GM19328 (cell line): ENCODE data around the gene DHH.
A peak's percentile ranks its signal among the peaks of the same experiment; 100 is the strongest.

Source experiments
- ATAC-seq: cut with Tn5 transposase; IDR thresholded peaks from one replicate; pipeline ENCODE4 v1.9.1; 2021; ENCODE audit warnings: mild to moderate bottlenecking, moderate library complexity; ENCODE audit not compliant: unreplicated experiment

Gene DHH

GRCh38 chr12:49109641-49110463 is 15.3 kb upstream of the DHH start:
- ATAC-seq, result no peak

DNA sequence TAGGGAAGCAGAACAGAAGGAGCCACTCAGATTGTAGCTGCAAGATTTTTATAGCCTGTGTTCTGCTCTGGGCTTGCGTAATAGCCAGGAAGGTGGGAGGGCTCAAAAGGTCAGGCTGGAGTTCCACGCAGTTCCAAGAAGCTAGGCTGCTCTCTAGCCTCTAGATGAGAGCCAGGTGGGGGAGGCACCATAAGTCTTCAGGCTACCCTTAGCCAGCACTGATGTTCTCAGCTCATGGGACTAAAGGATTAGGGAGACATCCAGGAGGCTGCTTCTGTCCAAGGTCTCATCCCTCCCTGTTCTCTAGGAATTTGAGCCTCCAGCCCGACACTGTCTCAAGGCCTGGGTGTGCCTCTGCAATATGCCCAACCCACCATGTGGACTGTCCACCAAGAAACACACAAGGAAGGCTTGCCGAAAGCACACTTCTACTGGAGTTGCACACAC is 14.4 kb upstream of the DHH start:
- no peak for ATAC-seq

DNA sequence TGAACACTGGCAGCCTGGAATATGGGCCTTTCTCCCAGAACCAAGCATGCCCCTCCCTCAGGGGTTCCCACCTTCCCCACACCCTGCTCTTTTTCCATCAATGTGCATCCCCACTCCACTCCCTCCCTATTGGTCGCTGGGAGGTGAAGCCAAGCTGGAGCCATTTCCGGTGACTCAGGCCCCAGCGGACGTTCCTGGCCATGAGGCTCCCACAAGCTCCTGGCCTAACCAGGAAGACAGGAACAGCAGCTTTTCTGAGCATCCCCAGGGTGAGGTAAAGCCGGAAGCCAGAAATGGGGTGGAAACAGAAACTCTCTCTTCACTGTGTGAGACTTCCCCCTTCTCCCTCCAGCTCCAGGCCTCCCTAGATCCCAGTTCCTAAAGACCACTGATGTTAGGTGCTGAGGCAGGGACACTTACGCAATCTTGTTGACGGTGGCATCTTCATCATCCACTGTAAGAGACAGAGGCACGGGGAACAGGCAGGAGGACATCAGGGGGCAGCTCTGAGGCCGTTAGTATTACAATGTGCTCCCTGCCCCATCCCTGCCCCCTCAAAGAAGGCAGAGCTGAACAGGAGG is 11.0 kb upstream of the DHH start:
- no peak for ATAC-seq

DNA sequence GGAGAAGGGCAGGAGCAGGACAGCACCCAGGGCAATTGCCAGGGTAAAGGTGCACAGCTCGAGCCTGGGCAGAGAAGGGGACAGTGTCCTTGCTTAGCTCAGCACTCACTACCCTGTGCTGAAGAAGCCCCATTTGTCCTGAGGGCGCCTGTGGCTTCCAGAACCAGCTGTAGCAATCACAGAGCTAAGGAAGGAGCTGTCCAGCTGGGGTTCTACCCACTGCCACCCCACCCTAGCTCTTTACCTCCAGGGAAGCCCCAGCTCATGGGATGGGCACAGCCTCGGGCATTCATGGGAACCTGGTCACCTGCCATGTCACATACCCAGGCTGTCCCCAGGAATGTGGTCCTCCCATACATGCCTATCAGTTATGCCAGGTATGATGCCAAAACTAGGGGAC is 10.2 kb upstream of the DHH start:
- no peak for ATAC-seq

DNA sequence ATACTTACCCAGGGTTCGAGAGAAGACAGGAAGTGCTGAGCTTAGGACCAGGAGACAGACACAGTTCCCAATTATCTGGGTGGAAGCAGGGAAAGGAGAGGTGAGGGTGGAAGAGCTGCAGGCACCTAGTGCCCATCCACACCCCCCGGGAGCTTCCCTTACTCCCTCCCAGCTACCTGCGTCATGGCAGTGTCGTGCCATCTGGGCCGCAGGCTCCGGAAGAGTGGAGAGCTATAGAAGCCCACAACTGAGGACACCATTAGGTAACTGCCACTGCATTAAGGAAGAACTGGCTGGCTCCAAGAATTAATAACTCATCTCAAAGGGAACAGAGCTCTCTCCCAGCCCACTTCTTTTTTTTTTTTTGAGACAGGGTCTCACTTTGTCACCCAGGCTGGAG is 5.8 kb upstream of the DHH start:
- ATAC-seq, result no peak

DNA sequence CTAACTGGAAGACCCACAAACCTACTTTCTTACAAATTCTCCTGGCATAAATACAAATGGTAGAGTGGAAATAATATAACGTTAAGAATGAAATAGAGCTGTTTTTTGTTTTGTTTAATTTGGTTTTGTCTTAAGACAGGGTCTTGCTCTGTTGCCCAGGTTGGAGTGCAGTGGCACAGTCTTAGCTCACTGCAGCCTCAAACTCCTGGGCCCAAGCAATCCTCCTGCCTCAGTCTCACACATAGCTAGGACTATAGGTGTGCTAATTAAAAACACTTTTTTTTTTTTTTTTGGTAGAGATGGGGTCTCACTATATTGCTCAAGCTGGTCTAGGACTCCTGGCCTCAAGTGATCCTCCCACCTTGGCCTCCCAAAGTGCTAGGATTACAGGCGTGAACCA is 4.1 kb upstream of the DHH start:
- ATAC-seq, result no peak

- no peak for ATAC-seq
Measured at GRCh38 chr12:49098035-49098451, 3.4 kb upstream of the DHH start.

- no peak for ATAC-seq
Measured at GRCh38 chr12:49097381-49097780, 2.8 kb upstream of the DHH start.

DNA sequence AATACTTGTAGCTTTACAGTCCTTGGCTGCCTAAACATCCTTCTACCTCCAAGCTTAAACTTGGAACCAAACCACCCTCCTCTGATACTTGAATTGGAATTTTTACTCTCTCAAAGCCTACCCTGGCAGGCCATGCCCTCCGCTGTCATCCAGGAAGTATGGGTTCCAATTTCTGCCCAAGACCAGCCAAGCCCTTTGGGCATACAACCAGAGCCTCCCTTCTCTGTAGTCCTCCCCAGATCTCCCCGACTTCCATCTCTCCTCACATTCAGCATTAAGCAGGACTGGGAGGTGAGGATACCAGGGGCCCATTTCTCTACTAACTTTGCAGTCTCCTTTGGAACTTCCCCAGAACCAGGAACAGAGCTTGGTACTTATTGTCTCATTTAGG is 369 bp upstream of the DHH start:
- no peak for ATAC-seq

DNA sequence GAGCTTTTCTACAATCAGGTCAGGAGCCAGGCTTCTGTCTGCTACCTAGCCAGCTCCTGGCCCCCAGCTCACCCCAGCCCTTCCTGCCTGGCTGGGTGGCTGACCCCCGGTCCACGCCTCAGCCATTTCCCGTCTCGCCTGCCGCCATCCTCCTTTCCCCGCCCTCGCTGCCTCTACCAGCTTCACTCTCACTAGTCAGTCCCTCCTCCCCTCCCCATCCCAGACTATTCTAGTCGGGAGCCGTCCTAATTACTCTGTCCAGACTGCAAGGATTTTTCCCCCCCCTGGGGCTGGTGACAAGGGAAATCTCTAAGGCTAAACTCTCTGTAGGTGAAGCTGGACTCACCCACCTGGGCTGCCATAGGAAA is 825 bp downstream of the DHH start:
- no peak for ATAC-seq

DNA sequence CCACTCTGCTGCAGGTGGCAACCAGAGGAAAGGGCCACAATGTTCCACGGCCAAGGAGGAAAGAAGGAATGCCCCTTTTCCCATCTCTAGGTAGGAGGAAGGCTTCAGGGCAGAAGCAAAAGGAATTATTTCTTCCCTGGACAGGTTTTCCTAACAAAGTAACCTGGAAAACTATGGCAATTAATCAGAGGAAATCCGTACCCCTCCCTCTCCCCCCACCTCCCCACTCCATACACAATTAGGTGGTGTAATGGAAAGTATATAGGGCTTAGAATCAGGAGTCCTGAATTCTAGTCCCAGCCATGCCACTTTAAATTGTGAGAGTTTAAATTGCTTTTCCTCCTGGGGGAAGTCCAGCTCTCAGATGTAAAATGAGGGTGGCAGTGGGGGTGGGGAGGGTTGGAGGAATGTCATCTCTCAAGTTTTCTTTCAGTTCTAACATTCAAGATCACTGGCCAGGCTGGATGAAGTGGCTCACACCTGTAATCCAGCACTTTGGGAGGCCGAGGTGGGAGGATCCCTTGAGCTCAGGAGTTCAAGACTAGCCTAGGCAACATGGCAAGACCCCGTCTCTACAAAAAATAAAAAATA is 1.7 kb downstream of the DHH start:
- no peak for ATAC-seq

DNA sequence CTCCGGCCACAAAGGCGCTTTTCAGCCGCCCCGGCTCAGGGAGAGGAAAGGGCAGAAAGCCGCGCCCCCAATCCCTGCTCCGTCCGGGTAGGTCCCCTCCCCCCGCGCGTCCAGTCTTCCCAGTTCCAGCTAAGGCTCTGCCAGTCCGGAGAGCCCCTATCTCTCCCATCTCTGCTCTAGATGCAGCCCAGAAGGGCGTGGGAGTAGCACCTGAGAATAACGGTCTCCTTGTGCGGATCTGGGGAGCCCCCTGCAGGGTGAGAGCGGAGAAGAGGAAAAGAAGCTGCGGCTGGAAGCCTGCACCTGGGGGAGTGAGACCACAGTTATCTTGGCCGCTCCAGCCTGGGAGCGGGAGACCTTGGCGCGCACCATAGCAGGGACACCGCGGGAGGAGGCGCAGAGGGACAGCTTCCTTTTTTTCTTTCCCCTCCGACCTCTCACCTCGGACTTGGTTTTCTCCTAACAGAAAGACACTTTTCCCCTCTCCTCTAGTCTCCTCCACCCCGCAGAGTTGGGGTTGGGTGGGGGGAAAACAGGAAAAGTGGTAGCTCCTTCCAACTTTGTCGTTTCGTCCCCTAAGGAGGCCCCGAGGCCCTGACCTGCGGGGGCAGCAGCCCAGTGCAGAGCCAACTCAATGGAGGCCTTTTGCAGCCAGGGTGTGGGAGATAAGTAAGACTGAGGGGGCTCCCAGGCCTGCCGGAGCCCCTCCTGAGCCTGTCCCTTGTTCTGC is 2.4 kb downstream of the DHH start:
- ATAC-seq, result no peak

GRCh38 chr12:49091836-49092085 is 2.8 kb downstream of the DHH start:
- ATAC-seq, result no peak

DNA sequence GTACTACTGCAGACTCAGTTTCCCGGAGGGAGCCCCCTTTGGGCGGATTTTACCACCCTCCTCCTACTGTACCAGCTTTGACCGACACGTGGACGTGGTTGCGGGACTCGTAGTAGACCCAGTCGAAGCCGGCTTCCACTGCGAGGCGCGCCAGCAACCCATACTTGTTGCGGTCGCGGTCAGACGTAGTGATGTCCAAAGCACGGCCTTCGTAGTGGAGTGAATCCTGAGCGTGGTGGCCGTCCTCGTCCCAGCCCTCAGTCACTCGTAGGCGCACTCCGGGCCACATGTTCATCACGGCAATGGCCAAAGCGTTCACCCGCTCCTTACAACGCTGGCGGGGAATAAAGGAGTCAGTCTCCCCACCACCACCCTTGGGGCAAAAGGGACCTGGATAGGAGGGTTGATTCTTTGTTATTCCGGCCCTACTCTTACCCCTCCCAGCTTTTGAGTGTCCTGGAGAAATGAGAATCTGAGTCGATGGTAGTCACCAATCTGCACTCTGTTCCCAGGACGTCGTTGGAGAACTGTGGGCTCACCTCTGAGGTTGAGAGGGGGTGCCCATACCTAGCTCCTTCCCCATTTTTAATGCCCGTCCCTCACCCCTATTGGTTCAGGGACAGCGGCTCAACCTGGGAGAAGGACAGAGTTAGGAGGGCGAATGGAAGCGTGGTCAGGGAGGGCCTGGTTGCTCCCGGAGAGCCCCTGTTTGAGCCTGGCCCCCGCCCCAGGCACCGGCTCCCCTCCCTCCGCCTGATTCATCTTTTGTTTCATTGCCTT is 3.4 kb downstream of the DHH start:
- no peak for ATAC-seq

DNA sequence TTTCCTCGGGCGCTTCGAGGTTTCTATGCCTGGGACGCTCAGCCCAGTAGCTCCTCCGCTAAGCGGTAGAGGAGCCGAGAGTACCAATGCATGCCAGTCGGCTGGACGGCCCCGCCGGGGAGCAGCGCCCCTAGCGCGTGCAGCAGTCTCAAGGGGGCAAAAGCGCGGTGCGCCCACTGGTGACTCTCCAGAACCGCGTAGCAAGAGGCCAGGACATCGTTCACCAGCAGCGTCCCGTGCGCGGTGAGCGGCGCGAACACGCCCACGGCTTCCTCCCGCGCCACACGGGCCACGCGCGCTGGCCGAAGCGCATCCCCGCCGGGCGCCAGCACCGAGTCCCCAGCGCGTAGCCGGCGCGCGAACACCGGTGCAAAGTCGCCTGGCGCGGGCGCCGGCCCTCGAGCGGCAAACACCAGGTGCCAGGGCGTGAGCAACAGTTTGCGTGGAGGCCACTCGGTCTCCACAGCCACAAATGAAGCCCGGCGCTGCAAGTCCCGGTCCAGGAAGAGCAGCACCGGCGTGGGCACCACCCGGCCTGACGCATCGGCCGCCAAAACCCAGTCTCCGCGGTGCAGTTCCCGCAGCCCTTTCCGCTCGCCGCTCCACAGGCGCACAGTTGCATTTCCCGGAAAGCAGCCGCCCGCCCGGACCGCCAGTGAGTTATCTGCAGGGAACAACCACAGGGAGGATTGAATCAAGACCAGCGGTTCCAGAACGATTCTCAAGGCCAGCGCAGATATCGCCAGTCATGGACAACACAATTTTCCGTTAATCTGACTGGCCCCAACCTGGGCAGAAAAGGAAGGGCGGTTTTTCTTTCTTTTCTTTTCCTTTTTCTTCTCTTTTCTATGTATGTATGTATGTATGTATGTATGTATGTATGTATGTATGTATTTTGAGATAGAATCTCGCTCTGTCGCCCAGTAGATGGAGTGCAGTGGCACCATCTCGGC is 4.5 kb downstream of the DHH start:
- no peak for ATAC-seq

DNA sequence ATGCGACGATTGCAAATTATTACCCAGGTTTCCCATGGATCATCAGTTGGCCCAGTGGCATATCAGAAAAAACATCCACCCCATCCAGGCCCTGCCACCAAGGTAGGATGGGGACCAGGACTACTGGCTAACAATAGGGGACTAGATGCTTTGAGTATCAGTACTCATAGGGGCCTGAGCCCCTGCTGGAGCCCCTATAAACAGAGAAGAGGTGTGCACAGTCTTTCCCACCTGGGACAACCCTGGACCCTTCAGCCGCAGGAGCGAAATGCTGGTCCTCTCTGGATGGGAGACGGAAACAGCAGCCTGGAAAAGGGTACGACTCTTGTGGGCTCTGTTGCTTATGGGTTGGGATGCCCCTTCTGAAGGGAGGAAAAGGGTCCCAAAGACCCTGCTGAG is 5.7 kb downstream of the DHH start:
- no peak for ATAC-seq

DNA sequence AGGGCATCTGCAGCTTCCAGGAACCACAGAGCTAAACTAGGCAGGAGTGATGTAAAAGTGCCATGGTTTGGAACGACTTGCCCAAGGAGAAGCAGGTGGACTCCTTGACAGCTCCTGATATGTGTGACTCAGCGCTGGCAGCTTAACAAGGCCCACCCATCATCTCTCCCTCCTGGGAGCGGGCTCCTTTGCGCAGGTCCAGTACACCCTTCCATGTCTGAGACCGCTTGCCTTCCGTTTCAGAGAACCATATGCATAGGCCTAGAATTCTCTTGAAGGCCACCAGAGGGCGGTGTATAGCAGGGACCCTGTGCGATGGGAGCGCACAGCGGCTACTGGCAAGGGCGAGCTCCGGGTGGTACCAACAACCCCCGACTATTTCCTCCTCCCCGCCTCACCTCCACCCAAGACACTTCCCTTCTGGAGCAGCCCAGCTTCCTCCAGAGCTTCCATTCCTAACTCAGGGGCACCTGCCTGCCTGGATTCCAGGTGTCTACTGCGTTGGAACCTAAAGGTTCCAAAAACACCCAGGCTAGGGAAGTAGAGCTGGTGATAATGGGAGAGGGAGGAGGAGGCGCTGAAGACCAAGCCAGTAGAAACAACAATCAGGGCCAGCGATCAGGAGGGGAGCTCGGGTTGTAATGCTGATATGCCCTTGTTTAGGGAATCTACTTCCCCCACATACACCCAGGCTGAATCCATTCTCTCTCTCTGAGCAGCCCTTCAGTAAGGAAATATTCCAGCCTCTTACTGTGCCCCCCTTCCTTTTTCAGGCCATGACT is 6.3 kb downstream of the DHH start:
- peak; percentile 81 for ATAC-seq

DNA sequence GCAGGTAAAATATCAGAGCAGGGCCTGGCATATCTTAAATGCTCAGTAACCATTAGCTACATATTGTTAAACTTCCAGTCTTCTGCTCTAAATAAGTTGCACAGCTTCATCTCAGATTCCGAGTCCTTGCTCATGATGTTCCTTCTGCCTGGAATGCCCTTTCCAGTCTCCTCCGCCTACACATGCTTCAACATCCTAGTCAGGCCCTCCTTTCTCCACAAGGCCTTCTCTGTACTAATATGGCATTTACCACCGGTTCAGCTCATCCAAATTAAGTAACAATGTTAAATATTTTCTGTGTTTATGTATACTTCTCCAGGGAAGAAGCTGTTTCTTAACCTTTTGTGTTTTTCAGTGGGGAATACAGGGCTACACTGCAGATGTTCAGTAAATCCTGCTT is 8.5 kb downstream of the DHH start:
- no peak for ATAC-seq

- ATAC-seq, result no peak
Measured at GRCh38 chr12:49084438-49084837, 10.2 kb downstream of the DHH start.
